K562 (cell line): Measurements from ENCODE around the gene C1QTNF5.

Experiments used
- EZH2 ChIP-seq: IDR thresholded peaks from 2 replicates; pipeline ENCODE4 v1.6.1; 2012; ENCODE audit warnings: low read depth, mild to moderate bottlenecking, inconsistent platforms, low read length, borderline replicate concordance
- FOS ChIP-seq: IDR thresholded peaks from 3 replicates; pipeline ENCODE4 v1.6.1; 2011; ENCODE audit not compliant: insufficient read length; ENCODE audit errors: extremely low read depth
- GABPA ChIP-seq: fragments of 200-800 bp; sonication (Bioruptor generic); conservative IDR thresholded peaks from 2 replicates; pipeline ENCODE4 v1.6.1; 2016; ENCODE audit warnings: low read depth, missing genetic modification characterization, missing compliant biosample characterization
- MEF2A ChIP-seq: IDR thresholded peaks from 2 replicates; pipeline ENCODE4 v1.6.1; 2011; ENCODE audit warnings: low read depth, mild to moderate bottlenecking, low read length, moderate library complexity; ENCODE audit not compliant: control insufficient read depth
- MEF2D ChIP-seq: conservative IDR thresholded peaks from 2 replicates; pipeline ENCODE4 v1.6.1; 2016; ENCODE audit warnings: low read depth, missing genetic modification characterization, missing compliant biosample characterization
- NFYB ChIP-seq: IDR thresholded peaks from 2 replicates; pipeline ENCODE4 v1.6.1; 2011; ENCODE audit warnings: mild to moderate bottlenecking, moderate library complexity; ENCODE audit not compliant: insufficient read length; ENCODE audit errors: extremely low read depth
- NONO ChIP-seq, 2 experiments: fragments of 200-400 bp in 1 of 2; fragments of 450-650 bp in 1 of 2; formaldehyde crosslinking in 1 of 2; IDR thresholded peaks; 2 replicates each; pipeline ENCODE4 v1.6.1; 2017; ENCODE audit warnings: low read depth in 2 of 2, mild to moderate bottlenecking in 2 of 2, moderate library complexity in 2 of 2, low read length in 1 of 2
- NR1H2 ChIP-seq: sonication (generic); formaldehyde crosslinking; IDR thresholded peaks from 2 replicates; pipeline ENCODE4 v1.4.0; 2020; ENCODE audit warnings: mild to moderate bottlenecking, missing genetic modification reagents
- POLR2AphosphoS5 ChIP-seq: IDR thresholded peaks from 2 replicates; pipeline ENCODE4 v1.6.1; 2011; ENCODE audit warnings: mild to moderate bottlenecking, low read depth, low read length, moderate library complexity; ENCODE audit not compliant: control insufficient read depth, insufficient read depth
- RBBP5 ChIP-seq: fragments of 200-600 bp; sonication (generic); IDR thresholded peaks from 2 replicates; pipeline ENCODE4 v1.6.1; 2012; ENCODE audit warnings: borderline replicate concordance, mild to moderate bottlenecking, low read length, control low read depth, inconsistent platforms; ENCODE audit not compliant: insufficient read depth, poor library complexity, severe bottlenecking
- TCF7 ChIP-seq: sonication (generic); IDR thresholded peaks from 2 replicates; pipeline ENCODE4 v1.6.1; 2016; ENCODE audit warnings: antibody characterized with exemption, borderline replicate concordance
- TF ChIP-seq, protein P1 (sequence below): sonication (generic); formaldehyde crosslinking; IDR thresholded peaks from 2 replicates; pipeline ENCODE4 v1.9.0; 2022; ENCODE audit warnings: mild to moderate bottlenecking, missing genetic modification reagents

DNA sequence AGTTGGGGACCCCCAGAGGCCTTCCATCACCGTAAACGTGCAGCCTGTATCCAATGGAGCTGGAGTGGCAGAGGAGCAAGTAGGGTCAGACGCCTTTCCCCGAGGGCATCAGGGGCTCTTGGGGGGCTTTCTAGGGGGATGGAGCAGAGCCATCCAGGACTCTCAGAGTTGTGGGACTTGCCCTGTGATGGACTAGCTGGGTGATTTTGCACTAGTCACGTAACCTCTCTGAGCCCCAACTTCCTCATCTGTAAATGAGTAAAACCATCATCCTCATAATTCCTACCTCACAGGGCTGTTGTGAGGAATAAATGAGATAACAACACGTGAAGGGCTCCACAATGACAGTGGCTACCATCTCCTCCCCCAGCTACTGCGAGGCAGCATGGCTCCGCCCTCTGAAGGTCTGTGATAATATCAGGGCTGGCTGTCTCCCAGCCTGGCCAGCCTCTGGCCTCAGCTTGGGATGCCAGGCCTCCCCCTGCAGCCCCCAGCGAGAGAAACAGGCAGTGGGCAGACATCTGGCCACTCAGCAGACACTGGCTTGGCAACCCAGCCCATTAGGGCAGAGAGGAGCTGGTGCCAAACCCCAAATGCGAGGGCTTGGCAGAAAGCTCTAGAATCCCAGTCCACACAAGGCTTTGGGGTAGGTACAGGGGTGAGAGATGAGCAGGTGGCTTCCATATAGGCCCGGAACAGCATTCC, 34.1 kb upstream of the C1QTNF5 start:
- TF ChIP-seq, protein P1, sequence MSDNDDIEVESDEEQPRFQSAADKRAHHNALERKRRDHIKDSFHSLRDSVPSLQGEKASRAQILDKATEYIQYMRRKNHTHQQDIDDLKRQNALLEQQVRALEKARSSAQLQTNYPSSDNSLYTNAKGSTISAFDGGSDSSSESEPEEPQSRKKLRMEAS (CRISPR knock-in tag) = peak; percentile 73
- TF ChIP-seq RBBP5 (no peak), POLR2AphosphoS5 (no peak), MEF2D (tag) (no peak), TCF7 (no peak), MEF2A (no peak), EZH2 (no peak), NONO (IDR thresholded peaks at IDR 0.05; ENCODE audit: low read depth in 2 of 2, low read length in 1 of 2) (no peak), GABPA (tag) (no peak), FOS (no peak), NR1H2 (no peak), NFYB (no peak)
